ENCODE measurements around the gene SPATA2L.

Gene SPATA2L

DNA sequence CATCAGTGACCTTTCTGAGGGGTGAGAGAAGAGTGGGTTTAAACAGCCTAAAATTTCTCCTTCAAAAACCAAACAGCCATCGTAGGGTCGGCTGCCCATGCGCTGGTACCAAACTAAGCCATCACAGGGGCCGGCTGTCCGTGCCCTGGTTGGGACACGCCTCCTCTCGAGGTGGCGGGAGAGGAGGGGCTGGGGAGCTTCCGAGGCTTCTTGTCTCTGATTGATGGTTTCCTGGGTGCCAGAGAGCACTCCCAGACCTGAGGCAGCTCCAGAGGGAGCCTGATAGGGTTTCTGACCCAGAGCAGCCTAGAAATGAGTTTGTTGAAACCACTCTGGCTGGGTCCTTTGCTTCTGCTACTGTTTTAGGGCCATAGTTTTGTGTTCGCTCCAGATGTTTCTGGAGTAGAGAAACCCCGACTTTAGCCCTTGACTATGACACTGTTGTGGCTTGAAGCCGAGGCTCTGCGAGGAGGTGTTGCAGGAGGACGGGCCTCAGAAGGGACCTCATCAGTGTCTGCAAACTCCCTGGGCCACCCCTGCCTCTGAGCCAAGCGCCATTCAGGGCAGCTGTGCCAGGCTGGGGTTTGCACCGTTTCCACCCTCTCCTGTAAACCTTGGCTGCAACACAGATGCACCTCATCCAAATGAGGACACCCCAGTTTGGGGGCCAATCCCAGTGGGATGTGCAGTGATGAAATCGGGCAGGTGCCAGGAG is 26.1 kb upstream of the SPATA2L start:
- DNase-seq: no peak

DNA sequence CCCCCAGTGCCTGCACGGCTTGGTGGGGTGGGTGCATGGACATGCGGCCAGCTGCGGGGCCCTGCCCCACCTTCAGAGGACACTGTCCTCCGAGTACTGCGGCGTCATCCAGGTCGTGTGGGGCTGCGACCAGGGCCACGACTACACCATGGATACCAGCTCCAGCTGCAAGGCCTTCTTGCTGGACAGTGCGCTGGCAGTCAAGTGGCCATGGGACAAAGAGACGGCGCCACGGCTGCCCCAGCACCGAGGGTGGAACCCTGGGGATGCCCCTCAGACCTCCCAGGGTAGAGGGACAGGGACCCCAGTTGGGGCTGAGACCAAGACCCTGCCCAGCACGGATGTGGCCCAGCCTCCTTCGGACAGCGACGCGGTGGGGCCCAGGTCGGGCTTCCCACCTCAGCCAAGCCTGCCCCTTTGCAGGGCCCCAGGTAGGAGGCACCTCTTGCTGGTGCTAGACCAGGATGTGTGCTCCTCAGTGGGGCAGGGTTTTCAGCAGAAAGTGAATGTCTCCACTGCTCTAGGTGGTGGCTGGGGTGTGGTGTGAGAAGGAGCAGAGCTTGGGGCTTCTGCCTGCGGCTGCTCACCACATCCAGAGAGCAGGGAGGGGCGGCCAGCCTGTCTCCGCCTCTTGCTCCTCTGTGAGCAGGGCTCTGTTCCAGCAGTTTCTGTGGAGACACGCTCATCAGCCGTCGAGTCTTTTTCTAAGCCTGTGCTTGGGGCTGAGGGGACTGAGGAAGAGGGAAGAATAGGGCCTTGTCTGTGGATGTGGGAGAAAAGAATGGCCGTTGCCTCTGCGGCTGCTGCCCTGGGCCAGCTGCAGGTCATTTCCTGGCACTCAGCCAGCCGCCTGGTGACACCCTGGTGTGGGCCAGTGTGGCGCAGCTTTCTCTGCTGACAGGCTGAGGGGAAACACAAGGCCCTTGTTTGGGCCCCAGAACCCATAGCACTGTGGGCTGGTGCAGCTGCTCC is 22.1 kb upstream of the SPATA2L start:
- no peak for DNase-seq

DNA sequence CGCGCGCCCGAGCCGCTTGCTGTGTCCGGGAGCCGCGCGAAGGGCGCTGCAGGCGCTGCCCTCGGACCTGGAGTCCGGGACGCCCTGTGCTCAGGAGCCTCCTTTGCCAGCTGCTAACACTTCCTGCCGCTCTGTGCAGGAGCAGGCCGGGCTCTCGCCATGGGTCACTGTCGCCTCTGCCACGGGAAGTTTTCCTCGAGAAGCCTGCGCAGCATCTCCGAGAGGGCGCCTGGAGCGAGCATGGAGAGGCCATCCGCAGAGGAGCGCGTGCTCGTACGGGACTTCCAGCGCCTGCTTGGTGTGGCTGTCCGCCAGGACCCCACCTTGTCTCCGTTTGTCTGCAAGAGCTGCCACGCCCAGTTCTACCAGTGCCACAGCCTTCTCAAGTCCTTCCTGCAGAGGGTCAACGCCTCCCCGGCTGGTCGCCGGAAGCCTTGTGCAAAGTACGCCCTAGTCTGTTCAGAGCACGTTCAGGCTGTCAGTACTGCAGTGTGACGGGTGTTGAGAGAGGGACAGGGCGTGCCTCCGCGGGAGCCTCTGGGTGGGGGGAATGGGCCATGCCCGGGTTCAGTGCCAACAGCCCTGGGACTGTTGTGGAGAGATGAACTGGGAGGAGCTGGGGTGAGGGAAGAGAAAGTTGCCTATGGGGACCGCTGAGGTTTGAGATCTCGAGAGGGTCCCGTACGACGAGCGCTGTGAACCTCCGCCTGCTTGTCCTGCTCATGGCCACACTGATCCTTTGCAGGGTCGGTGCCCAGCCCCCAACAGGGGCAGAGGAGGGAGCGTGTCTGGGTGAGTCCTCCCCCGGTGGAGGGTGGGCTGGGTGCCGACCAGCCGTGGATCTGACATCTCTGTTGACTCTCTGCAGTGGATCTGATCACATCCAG is 21.1 kb upstream of the SPATA2L start:
- no peak for DNase-seq

DNA sequence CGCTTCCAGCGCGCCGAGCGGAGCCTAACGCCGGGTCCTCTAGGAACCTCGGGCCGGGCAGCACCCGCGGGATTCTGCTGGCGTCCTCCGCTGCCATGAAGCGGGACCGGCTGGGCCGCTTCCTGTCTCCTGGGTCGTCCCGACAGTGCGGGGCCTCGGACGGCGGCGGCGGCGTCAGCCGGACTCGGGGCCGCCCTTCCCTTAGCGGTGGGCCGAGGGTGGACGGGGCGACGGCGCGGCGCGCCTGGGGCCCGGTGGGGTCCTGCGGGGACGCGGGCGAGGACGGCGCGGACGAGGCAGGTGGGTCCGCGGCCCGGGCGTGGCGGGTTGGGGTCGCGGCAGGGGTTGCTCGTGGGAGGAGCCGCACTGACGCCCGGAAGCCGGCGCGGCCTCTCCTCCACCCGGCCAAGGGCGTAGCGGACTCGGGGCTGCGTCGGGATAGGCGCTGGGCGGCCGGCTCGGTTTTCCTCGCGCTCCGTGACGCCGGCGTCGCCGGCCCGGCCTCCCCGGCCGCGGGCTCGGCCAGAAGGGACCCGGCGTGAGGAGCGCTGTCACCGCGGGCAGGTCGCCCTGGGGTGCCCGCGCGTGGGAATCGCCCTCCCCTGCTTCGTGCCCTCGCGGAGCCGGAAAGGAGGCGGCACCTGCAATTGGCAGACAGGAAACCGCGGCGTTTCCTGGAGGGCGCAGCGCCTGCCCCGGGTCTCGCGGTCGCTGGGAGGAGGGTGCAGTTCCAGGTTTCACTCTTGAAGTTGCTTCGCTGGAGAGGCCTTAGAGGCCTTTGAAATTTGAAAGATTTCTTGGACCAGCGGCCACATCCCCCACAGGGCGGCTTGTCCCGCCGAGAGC is 20.3 kb upstream of the SPATA2L start:
- no peak for DNase-seq

DNA sequence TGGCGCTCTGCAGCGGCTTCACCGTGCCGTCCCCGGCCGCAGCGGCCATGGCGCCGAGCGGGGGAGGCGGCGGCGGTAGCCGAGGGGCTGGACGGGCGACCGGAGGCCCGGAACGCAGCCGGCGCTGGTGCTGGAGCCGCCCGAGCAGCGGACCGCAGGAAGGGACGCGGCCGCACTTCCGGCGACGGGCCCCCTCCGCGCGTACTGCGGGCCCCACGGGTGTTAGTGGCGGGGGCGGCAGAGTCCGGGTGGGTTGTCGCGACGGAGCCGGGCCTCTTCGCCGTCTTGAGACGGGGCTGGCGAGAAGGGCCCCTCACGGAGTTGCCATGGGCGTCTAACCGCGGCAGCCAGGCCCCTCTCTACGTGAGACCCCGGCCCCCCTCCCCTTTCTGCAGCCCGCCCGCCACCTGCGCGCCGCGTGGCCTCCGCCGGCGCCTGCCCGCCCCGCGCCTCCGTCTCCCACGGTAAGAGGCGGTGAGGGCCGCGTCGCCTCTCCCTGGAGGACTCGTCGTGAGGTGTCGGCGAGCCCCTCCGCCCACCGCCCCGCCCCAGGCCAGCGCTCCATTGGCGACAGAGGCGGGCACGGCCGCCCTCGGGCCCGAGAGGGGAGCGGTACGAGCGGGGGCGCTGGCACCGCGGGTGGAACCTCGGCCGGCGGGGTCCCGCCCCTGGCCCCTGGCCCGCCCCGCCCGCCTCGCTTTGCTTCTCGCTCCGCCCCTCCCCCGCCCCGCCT is 19.5 kb upstream of the SPATA2L start, which contains the start of the genes VPS9D1 and ZNF276:
Gene VPS9D1 (minus strand): TSS at position 86 of the 733 bp plus-strand sequence. CDS start 37 bp downstream, at position 49.
Gene ZNF276 (plus strand): TSS at position 725 of the 733 bp plus-strand sequence. CDS start 104 bp downstream, outside the sequence.
- DNase-seq: no peak

DNA sequence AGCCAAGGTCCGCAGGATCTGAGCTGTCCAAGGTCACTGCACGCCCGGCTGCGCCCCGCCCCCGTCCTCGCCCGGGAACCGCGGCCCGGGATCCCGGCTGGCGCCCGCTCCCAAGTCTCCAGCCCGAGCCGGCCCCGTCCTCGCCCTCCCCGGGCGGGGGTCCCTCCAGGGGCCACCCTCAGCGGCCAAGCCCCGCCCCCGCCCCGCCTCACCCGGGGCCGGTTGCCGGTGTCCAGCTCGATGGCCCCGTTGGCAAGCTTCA is 19.0 kb upstream of the SPATA2L start:
- no peak for DNase-seq

DNA sequence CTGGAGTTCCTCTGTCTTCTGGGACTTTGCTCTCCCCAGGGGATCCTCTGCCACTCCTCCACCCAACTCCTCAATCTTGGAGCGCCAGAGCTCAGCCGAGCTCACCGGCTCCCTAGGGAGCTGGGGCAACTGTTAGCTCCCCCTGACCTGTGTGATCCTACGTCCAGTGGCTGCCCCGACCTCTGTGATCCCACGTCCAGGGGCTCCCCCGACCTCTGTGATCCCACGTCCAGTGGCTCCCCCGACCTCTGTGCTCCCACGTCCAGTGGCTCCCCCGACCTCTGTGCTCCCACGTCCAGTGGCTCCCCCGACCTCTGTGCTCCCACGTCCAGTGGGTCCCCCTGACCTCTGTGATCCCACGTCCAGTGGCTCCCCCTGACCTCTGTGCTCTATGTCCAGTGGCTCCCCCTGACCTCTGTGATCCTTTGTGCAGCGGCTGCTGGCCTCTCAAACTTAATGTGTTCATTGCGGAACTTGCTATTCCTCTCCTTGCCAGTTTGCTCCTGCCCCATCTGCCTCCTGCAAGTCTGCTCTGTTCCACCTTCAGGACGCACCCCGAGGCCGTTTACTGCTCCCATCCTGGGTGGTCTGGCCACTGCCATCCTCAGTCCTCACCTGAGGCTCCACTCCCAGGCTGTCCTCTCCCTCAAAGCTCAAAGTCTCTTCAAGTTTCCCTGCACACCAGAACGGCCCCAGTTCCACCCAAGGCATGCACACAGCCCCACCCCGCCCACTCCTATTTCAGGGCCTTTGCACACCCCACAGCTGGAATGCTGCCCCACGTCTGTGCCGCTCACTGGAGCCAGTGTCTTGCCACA is 16.4 kb upstream of the SPATA2L start:
- no peak for DNase-seq

DNA sequence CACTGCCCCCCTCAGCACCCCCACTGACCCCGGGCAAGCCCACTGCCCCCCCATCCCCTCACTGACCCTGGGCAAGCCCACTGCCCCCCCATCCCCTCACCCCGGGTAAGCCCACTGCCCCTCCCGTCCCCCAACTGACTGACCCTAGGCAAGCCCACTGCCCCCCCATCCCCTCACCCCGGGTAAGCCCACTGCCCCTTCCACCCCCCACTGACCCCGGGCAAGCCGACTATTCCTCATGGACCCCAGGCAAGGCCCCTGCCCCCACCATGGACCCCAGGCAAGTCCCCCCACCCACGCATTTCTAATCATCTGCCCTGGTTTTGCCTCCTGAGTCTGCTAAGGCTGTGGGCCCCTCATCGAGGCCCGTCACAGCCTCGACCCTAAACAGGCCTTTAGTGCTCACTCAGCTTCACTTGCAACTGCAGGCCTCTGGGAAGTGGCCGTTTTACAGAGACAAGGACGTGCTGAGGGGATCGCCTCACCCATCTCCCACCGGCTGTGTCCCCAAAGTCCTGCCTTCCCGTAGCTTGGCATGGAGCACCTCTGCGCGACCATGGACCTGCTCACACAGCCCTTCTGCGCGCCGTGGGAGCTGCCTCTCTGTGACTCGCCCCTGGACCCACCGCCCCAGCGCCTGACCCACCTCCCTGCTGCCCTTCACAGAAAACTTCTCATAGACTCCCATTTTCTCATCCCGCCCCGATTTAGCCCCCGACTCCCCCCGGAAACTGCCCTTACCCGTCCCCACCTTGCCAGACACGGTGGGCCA is 15.6 kb upstream of the SPATA2L start:
- no peak for DNase-seq

DNA sequence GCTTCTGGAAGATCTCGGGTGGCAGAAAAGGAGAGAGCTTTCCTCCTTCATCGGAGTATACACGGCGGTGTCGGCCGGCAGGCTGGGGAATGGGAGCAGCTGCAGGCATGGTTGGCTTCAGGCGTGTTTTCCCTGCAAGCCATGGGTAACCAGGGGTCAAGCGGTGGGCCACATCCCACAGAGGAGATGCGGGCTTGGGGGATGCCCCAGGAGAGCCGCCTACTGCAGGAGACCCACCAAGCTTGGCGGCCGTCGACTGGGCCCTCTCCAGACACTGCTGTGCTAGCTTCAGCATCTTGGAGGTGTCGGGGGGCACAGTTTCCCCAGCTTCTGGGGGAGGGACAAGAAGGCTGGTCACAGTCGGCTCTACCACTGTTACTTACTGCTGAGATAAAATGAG is 15.0 kb upstream of the SPATA2L start:
- no peak for DNase-seq

DNA sequence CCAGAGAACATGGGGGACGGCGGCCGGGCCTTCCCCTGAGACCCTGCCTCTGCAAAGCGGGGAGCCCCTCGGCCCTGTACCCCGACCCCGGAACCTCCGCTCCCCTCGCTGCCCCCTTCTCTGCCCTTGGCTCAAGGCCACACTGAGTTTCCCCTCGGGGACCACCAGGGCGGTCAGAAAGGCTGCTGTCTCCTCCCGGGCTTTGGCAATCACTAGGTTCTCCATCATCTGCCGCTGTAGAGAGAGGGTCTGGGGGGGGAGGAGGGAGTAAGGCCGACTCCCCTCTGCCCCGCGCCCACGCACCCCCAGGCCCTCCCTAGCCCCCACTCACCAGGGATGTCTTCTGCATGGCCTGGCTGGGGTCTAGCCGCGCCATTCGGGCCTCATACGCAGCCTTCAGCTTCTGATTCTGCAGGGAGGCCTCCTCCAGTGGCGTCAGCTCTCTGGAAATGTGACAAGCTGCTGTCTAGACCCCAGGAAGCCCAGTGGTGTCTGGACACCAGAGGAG is 10.8 kb upstream of the SPATA2L start:
- no peak for DNase-seq

DNA sequence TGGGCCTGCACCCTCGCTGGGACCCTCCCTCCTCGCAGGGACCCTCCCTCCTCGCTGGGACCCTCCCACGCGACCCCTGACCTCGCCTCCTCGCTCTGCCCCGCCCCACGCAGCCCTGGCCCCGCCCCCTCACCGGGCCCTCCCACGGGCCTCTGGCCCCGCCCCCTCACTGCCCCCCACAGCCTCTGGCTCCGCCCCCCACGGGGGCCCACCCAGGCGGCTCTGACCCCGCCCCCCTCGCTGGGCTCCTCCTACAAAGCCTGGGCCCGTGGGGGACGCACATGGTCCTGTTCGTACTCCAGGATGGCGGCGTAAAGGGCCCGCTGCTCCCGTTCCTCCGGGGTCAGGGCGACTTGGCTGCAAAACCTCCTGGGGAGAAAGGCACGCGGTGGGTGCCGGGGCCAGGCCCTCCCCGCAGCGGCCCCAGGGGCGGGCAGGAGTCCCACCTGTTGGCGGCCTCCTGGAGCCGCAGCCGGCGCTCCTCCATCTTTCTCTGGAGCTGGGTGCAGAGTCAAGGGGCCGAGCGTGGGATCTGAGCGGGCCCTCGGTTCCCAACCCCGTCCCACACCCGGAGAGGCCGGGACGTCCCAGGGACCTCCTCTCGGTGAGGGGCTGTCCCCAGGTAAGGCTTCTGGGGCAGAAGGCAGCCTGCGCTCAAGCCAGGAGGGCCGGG is 10.2 kb upstream of the SPATA2L start:
- DNase-seq: no peak

DNA sequence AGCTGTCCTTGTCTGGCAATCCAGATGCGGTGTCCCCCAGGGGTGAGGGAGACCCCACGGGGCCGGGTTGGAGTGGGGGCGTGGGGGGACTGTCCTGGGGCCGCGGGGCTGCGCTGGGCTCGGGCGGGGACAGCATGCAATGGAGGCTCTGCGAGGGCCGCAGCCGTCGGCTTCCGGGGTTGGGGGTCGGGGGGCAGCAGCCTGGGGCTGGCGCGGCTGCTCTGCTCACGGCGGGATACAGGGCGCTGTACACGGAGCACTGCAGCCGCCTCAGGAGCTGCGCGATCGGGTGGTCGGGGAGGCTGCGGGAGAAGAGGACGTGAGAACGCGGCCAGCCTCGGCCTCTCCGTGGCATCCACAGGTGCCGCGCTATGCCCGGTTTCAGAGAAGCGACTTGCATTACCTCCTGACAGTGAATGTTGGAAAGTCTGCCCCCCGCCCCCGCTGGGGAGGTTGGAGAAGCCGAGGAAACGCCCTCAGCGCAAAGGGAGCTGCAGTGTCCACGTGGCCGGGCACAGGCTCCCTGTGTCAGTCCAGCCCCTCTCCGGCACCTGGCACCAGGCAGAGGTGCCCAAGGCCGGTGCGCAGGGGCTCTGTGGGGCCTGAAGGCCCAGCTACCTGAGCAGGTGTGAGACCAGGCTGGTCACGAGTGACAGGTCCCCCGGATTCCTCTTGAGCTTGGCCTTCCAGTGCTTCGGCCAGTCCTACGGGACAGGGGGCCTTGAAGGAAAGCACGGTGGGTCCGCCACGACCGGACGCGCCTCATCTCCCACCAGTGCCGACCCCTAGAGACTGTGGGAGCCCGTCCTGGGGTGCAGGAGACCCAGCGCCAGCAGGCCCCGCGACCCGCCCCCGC is 9.4 kb upstream of the SPATA2L start:
- no peak for DNase-seq

DNA sequence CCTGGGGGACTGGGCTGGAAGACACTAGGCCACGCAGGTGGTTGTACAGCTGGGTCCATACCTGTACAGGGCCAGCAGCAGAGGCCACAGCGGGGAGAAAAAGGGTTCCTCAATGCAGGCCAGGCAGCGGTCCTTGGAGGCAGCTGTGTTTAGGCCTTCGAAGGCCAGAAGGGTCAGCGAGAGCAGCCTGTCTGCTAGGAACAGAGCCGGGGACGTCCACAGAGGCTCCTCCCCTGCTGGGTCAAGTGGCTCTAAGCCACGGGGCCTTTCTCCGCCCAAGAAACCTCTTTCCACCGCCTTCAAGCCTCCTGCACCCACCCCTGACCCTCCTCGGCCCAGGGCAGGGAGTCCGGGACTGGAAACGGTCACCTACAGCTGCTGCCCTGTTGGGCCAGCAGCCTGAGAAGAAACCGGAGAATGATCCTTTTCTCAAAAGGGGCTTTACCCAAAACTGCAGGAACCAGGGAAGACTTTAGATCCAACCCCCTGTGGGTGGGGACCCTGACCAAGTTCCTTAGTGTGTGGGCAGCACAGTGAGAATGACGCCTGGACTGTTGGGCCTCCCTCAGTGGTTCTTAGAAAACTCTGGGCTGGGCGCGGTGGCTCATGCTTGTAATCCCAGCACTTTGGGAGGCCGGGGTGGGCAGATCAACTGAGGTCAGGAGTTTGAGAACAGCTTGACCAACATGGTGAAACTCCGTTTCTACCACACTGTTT is 8.4 kb upstream of the SPATA2L start:
- DNase-seq: no peak

DNA sequence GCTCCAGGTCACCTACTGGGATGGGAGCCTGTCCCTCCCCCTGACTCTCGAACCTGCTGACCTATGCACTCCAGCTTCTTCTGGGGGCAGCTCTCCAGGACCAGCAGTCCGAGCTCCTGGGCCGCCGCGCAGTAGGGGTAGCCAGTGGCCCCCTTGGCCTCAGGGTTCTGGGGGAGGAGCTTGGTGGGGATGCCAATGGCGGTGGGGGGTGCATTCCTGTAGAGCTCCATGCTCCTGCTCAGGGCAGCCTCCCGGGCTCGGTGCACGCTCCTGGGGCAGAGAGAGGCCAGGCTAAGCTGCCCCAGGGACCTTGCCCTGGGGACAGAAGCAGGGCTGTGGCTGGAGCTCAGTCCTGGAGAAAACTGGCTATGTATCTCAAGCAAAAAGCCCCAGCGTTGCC is 7.7 kb upstream of the SPATA2L start:
- no peak for DNase-seq

DNA sequence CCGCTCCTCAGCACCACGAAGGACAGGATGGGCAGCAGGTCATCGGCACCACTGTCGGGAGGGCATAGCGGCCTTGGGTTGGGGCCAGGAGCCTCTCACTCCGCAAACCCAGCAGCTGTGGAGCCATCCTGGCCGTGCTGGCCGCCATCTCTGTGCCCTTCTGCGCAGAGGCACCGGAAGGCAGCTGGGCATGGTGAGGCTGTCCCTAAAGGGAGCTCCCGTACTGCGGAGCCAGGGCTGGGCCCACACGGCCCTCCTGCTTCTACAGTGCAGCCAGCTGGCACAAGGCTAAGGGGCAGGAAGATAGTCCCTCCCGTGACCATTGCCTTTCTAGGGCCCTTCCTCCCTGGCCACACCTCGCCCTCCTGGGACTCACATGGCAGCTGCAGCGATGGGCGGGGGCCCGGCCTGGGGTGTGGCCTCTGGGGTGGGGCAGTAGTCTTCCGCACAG is 7.0 kb upstream of the SPATA2L start:
- no peak for DNase-seq

DNA sequence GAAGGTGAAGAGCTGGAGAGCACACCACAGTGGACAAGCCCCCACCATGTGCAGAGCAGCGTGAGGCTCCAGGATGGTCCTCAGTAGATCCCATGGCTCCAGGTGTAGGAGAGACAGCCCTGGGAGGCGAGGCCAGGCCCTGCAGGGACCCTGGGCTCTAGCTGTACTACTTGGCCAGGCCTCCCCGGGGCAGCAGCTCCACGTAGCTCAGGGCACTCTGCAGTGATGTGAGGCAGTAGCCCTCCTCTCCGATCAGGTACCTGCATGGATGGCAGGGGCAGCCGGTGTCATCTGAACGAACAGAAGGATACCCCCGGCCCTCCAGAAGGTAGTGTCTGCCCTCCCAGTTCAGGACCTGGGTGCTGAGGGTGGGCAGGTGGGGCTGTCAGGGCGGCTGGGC is 6.2 kb upstream of the SPATA2L start:
- no peak for DNase-seq
